Breast epithelium (tissue), 4 donors: ENCODE measurements around the gene KDM6A. TPM values are rescaled to one million over a fixed set of nuclear protein-coding genes. Genes with fewer than 3 reads are reported as not detected.

Experiments used
- DNase-seq, 2 donors: peaks; one replicate each; pipeline ENCODE4 v3.0.0-alpha.2; 2019; ENCODE audit warnings: low spot score in 2 of 2
- H3K27ac ChIP-seq, 2 donors: fragments of 200-600 bp; sonication (generic) in 1 of 2; one replicate each; pipeline ENCODE4 v1.5.1; 2016 to 2019; ENCODE audit warnings: mild to moderate bottlenecking in 1 of 2
- H3K27me3 ChIP-seq, 2 donors: fragments of 200-600 bp; sonication (generic) in 1 of 2; one replicate each; pipeline versions ENCODE4 v1.5.1 to v1.6.0; 2017 to 2019; ENCODE audit warnings: control low read depth in 1 of 2, mild to moderate bottlenecking in 1 of 2
- H3K36me3 ChIP-seq: fragments of 200-600 bp; one replicate; pipeline ENCODE4 v1.5.1; 2019
- H3K4me1 ChIP-seq, 2 donors: fragments of 200-600 bp; sonication (generic); one replicate each; pipeline ENCODE4 v1.5.1; 2016 to 2019; ENCODE audit warnings: control low read depth in 1 of 2
- H3K4me3 ChIP-seq, 3 donors: fragments of 200-600 bp; sonication (generic); 1 replicate in 2 of 3; 2 replicates in 1 of 3; pipeline ENCODE4 v1.5.1; 2016 to 2019; ENCODE audit warnings: mild to moderate bottlenecking in 3 of 3, moderate library complexity in 2 of 3
- H3K9me3 ChIP-seq, 2 donors: fragments of 200-600 bp; sonication (generic) in 1 of 2; one replicate each; pipeline ENCODE4 v1.5.1; 2016 to 2019; ENCODE audit warnings: control low read depth in 1 of 2
- POLR2A ChIP-seq: fragments of 450-650 bp; IDR thresholded peaks from one replicate; pipeline ENCODE4 v1.6.1; 2016; ENCODE audit warnings: antibody characterized with exemption, mild to moderate bottlenecking, moderate library complexity
- POLR2AphosphoS5 ChIP-seq, 3 donors: sonication (generic); formaldehyde crosslinking; IDR thresholded peaks; one replicate each; pipeline ENCODE4 v1.6.1; 2017; ENCODE audit warnings: antibody characterized with exemption in 3 of 3
- intact Hi-C: fragments of 100-400 bp; cut with DNase I; formaldehyde crosslinking; loops from one replicate; pipeline ENCODE4 v1.15.1; 2023; ENCODE audit warnings: low total_unique reads
- total RNA-seq, 3 donors: library from RNA; depleted of rRNA; stranded (reverse); fragments of >200 nt; gene quantifications; one replicate each; pipeline ENCODE4 v1.1.0, GENCODE V29; 2016
- TF ChIP-seq, protein P1 (sequence below), 3 donors: fragments of 450-650 bp; IDR thresholded peaks; one replicate each; pipeline ENCODE4 v1.5.1; 2016 to 2017; ENCODE audit warnings: antibody characterized with exemption in 3 of 3, mild to moderate bottlenecking in 3 of 3, moderate library complexity in 3 of 3

KDM6A gene
- total RNA-seq, 3 donors from 2014 or later: 27.4 to 109 (median 65.5) TPM

- Histone ChIP-seq H3K36me3 (no peaks in the 10 kb centered on the region), H3K4me3 (no peak overlapping the region), H3K27me3 (no peaks in the 10 kb centered on the region), H3K9me3 (no peaks in the 10 kb centered on the region), H3K4me1 (no peaks in the 10 kb centered on the region), H3K27ac (no peak overlapping the region)
- no peak for TF ChIP-seq POLR2AphosphoS5 (IDR thresholded peaks at IDR 0.05)
- TF ChIP-seq, protein P1, sequence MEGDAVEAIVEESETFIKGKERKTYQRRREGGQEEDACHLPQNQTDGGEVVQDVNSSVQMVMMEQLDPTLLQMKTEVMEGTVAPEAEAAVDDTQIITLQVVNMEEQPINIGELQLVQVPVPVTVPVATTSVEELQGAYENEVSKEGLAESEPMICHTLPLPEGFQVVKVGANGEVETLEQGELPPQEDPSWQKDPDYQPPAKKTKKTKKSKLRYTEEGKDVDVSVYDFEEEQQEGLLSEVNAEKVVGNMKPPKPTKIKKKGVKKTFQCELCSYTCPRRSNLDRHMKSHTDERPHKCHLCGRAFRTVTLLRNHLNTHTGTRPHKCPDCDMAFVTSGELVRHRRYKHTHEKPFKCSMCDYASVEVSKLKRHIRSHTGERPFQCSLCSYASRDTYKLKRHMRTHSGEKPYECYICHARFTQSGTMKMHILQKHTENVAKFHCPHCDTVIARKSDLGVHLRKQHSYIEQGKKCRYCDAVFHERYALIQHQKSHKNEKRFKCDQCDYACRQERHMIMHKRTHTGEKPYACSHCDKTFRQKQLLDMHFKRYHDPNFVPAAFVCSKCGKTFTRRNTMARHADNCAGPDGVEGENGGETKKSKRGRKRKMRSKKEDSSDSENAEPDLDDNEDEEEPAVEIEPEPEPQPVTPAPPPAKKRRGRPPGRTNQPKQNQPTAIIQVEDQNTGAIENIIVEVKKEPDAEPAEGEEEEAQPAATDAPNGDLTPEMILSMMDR (IDR thresholded peaks at IDR 0.05): no peak
- no peak for TF ChIP-seq POLR2A
- intact Hi-C loops: no loop called here
- no peak for DNase-seq
Observed at GRCh38 chrX:45022150-45022549, 149.2 kb downstream of the KDM6A start.

GRCh38 chrX:45024501-45024900 is 151.5 kb downstream of the KDM6A start:
- Histone ChIP-seq H3K4me1 (no peaks in the 10 kb centered on the region), H3K9me3 (no peaks in the 10 kb centered on the region), H3K4me3 (no peak overlapping the region), H3K27ac (no peak overlapping the region), H3K27me3 (no peaks in the 10 kb centered on the region), H3K36me3 (no peaks in the 10 kb centered on the region)
- TF ChIP-seq POLR2AphosphoS5 (IDR thresholded peaks at IDR 0.05) (no peak), POLR2A (no peak)
- TF ChIP-seq, protein P1 (IDR thresholded peaks at IDR 0.05): no peak
- intact Hi-C loops: no loop called here
- DNase-seq: no peak

GRCh38 chrX:45026036-45026435 is 153.0 kb downstream of the KDM6A start:
- Histone ChIP-seq H3K9me3 (no peaks in the 10 kb centered on the region), H3K27ac (no peak overlapping the region), H3K4me1 (no peaks in the 10 kb centered on the region), H3K4me3 (no peak overlapping the region), H3K36me3 (no peaks in the 10 kb centered on the region), H3K27me3 (no peaks in the 10 kb centered on the region)
- TF ChIP-seq POLR2A (no peak), POLR2AphosphoS5 (IDR thresholded peaks at IDR 0.05) (no peak)
- TF ChIP-seq, protein P1 (IDR thresholded peaks at IDR 0.05): no peak
- no peak for DNase-seq
- intact Hi-C loops: no loop called here

GRCh38 chrX:45031830-45032378 is 158.9 kb downstream of the KDM6A start:
- Histone ChIP-seq H3K27me3 (no peaks in the 10 kb centered on the region), H3K36me3 (no peaks in the 10 kb centered on the region), H3K4me1 (no peaks in the 10 kb centered on the region), H3K9me3 (no peaks in the 10 kb centered on the region), H3K27ac (no peak overlapping the region), H3K4me3 (no peak overlapping the region)
- intact Hi-C loops: no loop called here
- TF ChIP-seq, protein P1 (IDR thresholded peaks at IDR 0.05): no peak
- TF ChIP-seq POLR2AphosphoS5 (IDR thresholded peaks at IDR 0.05): no peak
- no peak for TF ChIP-seq POLR2A
- no peak for DNase-seq

GRCh38 chrX:45035071-45035470 is 162.1 kb downstream of the KDM6A start:
- no peak for DNase-seq
- H3K9me3 ChIP-seq: no peaks in the 10 kb centered on the region
- no peak overlapping the region for H3K27ac ChIP-seq
- H3K4me3 ChIP-seq: no peak overlapping the region
- no peaks in the 10 kb centered on the region for H3K27me3 ChIP-seq
- intact Hi-C loops: no loop called here
- no peaks in the 10 kb centered on the region for H3K4me1 ChIP-seq
- no peaks in the 10 kb centered on the region for H3K36me3 ChIP-seq
- TF ChIP-seq POLR2A (no peak), POLR2AphosphoS5 (IDR thresholded peaks at IDR 0.05) (no peak)
- TF ChIP-seq, protein P1 (IDR thresholded peaks at IDR 0.05): no peak
